Heart right ventricle (tissue), 16 donors: ENCODE measurements around the gene TAGAP. TPM values are rescaled to one million over a fixed set of nuclear protein-coding genes. Genes with fewer than 3 reads are reported as not detected.
A peak's percentile ranks its signal among the peaks of the same experiment; 100 is the strongest.

Experiments
- ATAC-seq, 8 donors: fragments of 200-7000 bp; cut with Tn5 transposase; one replicate each; pipeline ENCODE4 v1.9.1; 2020; ENCODE audit warnings: mild to moderate bottlenecking in 8 of 8, moderate library complexity in 8 of 8, moderate number of reproducible peaks in 1 of 8
- DNase-seq, 2 donors: peaks; one replicate each; pipeline ENCODE4 v3.0.0-alpha.2; 2020
- H3K27ac ChIP-seq, 10 donors: fragments of 200-600 bp; sonication (generic) in 2 of 10; one replicate each; pipeline versions ENCODE4 v1.5.0 to v1.8.0; 2020 to 2022; ENCODE audit warnings: mild to moderate bottlenecking in 3 of 10
- H3K27me3 ChIP-seq, 7 donors: fragments of 200-600 bp; one replicate each; pipeline ENCODE4 v1.8.0; 2021 to 2022; ENCODE audit warnings: mild to moderate bottlenecking in 2 of 7
- H3K36me3 ChIP-seq, 9 donors: fragments of 200-600 bp; sonication (generic) in 1 of 9; one replicate each; pipeline versions ENCODE4 v1.5.0 to v1.8.0; 2020 to 2022; ENCODE audit warnings: mild to moderate bottlenecking in 2 of 9
- H3K4me1 ChIP-seq, 9 donors: fragments of 200-600 bp; sonication (generic) in 1 of 9; one replicate each; pipeline versions ENCODE4 v1.5.0 to v1.8.0; 2020 to 2022; ENCODE audit warnings: mild to moderate bottlenecking in 4 of 9
- H3K4me3 ChIP-seq, 10 donors: fragments of 200-600 bp; sonication (generic) in 2 of 10; one replicate each; pipeline versions ENCODE4 v1.5.0 to v1.8.0; 2020 to 2022; ENCODE audit warnings: mild to moderate bottlenecking in 7 of 10, moderate library complexity in 2 of 10
- H3K9me3 ChIP-seq, 11 donors: fragments of 200-600 bp in 10 of 11; sonication (generic) in 2 of 11; one replicate each; pipeline versions ENCODE4 v1.5.0 to v1.8.0; 2013 to 2022; ENCODE audit warnings: mild to moderate bottlenecking in 2 of 11, control low read depth in 1 of 11, moderate library complexity in 1 of 11
- CTCF ChIP-seq, 9 donors: fragments of 200-600 bp; sonication (generic) in 2 of 9; IDR thresholded peaks; one replicate each; pipeline versions ENCODE4 v1.5.0 to v1.8.0; 2021 to 2022; ENCODE audit warnings: antibody characterized with exemption in 9 of 9, mild to moderate bottlenecking in 5 of 9, moderate library complexity in 1 of 9
- WGBS, 2 donors: extraction: QIAGEN DNeasy Blood & Tissue Kit; methylation state at CpG; one replicate each; pipeline ENCODE4 v1.1.7; 2013; ENCODE audit warnings: inconsistent platforms in 1 of 2; 5-methylcytosine and 5-hydroxymethylcytosine counted together
- intact Hi-C, 10 donors: fragments of 100-400 bp; cut with DNase I; formaldehyde crosslinking; loops; one replicate each; pipeline versions ENCODE4 v1.11.1 to v1.14.2; 2022
- polyA plus RNA-seq, 2 donors: library from polyadenylated mRNA; stranded (reverse); fragments of 200-250 nt; gene quantifications; one replicate each; pipeline ENCODE4 v1.2.3, GENCODE V29; 2013
- total RNA-seq, 10 donors: library from RNA; stranded (reverse); fragmentation: NEBNext Ultra II Directional in 3 of 10; extraction: Animal tissue kit (Norgen Biotek cat#: 25700) in 3 of 10; gene quantifications; one replicate each; pipeline versions ENCODE4 v1.2.1 to v1.2.4, GENCODE V29; 2021 to 2023
- donor health status: Arrhythmogenic right ventricular cardiomyopathy.
- donor health status: ischemic (EF 13 %, LVEDD 7.1; RV severe dilation, severe dysfunction).
- donor health status: healthy with polysubstance abuse.
- donor health status: DM: no; HTN: yes; CAD: no.
- donor health status: DM: no; HTN: no; CAD: no.
- donor health status: ischemic (EF 25% LVEDD 6.9; RV normal size, moderate dysfunction).
- donor health status: ischemic (EF 25% LVEDD 5.7; RV mildly dilated, moderate dysfunction).
- donor health status: healthy.
- donor health status: DM: yes; HTN: yes; CAD: no.
- donor health status: Ischemic cardiomyopathy.
- donor health status: ischemic (EF 35%, LVEDD 5.7; RV mildly dilated, moderate dysfunction).
- donor health status: nonischemic (EF 11% LVEDD 7.7; RV severe dilation, severe dysfunction).
- donor health status: DM: yes; HTN: yes; CAD: no.
- donor health status: PGD.
- donor health status: ischemic (EF 29% LVEDD 5.4; RV normal size, mild dysfunction).
- donor health status: nonischemic (EF 23%, LVEDD 6.1; RV moderate dilation, normal function).

The TAGAP gene
- total and polyA plus RNA-seq, 12 donors: 0.28 to 6.5 (median 0.80) TPM

DNA sequence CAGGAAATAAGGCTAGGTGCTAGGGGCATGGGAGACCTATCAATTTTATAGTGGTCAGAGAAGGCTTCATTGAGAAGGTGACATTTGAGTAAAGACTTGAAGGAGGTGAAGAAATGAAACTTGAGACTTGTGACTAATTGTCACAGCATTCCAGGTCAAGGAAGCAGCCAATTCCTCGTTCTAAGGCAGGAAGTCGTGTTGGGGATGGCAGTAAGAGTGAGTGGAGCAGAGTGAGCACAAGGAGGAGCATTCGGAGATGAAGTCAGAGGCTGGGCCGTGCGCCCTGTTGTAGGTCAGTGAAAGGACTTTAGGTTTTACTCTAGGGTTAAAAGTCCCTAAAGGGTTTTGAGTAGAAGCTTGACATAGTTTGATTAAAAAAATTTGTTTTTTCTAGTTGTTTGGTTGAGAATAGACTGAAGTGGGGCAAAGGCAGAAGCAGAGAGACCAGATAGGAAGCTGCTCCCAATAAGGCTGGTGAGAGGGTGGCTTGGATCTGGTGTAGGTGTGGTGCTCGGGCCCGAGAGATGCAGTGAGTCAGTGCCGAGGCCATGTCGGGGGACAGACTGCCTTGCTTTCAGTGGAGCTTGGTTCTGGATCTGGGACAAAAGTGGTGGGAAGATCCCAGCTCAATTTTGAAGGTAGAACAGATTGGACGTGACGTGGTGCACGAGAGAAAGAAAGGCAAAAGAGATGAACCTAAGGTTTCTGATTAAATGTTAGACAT lies 42.2 kb downstream of the TAGAP start:
- H3K27me3 ChIP-seq: no peaks in the 10 kb centered on the region
- DNase-seq: no peak
- ATAC-seq: no peak
- WGBS, 2 donors: 88 to 89% methylated on average over 12 of the region's 12 CpGs
- H3K4me1 ChIP-seq: peaks cover 4 to 25% (median 9%) of the 10 kb centered on the region in 9 donors
- no peaks in the 10 kb centered on the region for H3K36me3 ChIP-seq
- H3K27ac ChIP-seq: no peak overlapping the region
- TF ChIP-seq CTCF (IDR thresholded peaks at IDR 0.05): no peak
- H3K4me3 ChIP-seq: no peak overlapping the region
- intact Hi-C loops: loop anchor here in 6 of 10 donors (10.0 kb wide), 2 partner anchors 102 to 132 kb away; no protein-coding TSS in a partner anchor
- no peaks in the 10 kb centered on the region for H3K9me3 ChIP-seq

- TF ChIP-seq CTCF (IDR thresholded peaks at IDR 0.05): peak in 3 of 9 donors; percentile 38 to 47 (median 41)
- intact Hi-C loops: loop anchor here in 6 of 10 donors (10.0 kb wide), 2 partner anchors 105 to 135 kb away; no protein-coding TSS in a partner anchor
- WGBS, 2 donors: 0 to 1% methylated on average over 50 of the region's 50 CpGs
- H3K27ac ChIP-seq: peak within 1 kb of the TSS; percentile 19 to 90 (median 82)
- no peaks in the 10 kb centered on the region for H3K36me3 ChIP-seq
- H3K4me1 ChIP-seq: peaks cover 4 to 42% (median 9%) of the 10 kb centered on the region in 9 donors
- no peaks in the 10 kb centered on the region for H3K9me3 ChIP-seq
- ATAC-seq: peak; percentile 94 to 98 (median 97)
- H3K27me3 ChIP-seq: no peaks in the 10 kb centered on the region
- DNase-seq: peak; percentile 90 to 92
- peak within 1 kb of the TSS; percentile 51 to 90 (median 74) for H3K4me3 ChIP-seq
These were observed 45.0 kb downstream of the TAGAP start, which contains the start of gene RSPH3 for GRCh38 chr6:158999666-159000403. Gene RSPH3 (minus strand): TSS chr6:159000202. CDS start chr6:158999550, 652 bp downstream.

GRCh38 chr6:158999154-158999665 lies 45.6 kb downstream of the TAGAP start:
- intact Hi-C loops: no loop called here
- Histone ChIP-seq H3K4me1 (peaks cover 4 to 44% (median 9%) of the 10 kb centered on the region in 9 donors), H3K36me3 (no peaks in the 10 kb centered on the region), H3K27me3 (no peaks in the 10 kb centered on the region), H3K9me3 (no peaks in the 10 kb centered on the region), H3K4me3 (peak overlapping the region; percentile 51 to 90 (median 74)), H3K27ac (peak overlapping the region in 9 of 10 donors; percentile 73 to 90 (median 83))
- ATAC-seq (peak; percentile 18 to 75 (median 42)), DNase-seq (no peak)
- 1 to 3% methylated on average over 24 of the region's 24 CpGs for WGBS, 2 donors
- no peak for TF ChIP-seq CTCF (IDR thresholded peaks at IDR 0.05)

- H3K4me3 ChIP-seq: no peak overlapping the region
- peaks cover 0 to 14% (median 0%) of the 10 kb centered on the region in 9 donors for H3K36me3 ChIP-seq
- H3K4me1 ChIP-seq: peaks cover 4 to 44% (median 9%) of the 10 kb centered on the region in 9 donors
- peak overlapping the region in 1 of 10 donors; percentile 19 for H3K27ac ChIP-seq
- no peaks in the 10 kb centered on the region for H3K9me3 ChIP-seq
- intact Hi-C loops: no loop called here
- DNase-seq (no peak), ATAC-seq (no peak)
- H3K27me3 ChIP-seq: no peaks in the 10 kb centered on the region
- 47 to 67% methylated on average over 2 of the region's 2 CpGs for WGBS, 2 donors
- no peak for TF ChIP-seq CTCF (IDR thresholded peaks at IDR 0.05)
These were observed 47.9 kb downstream of the TAGAP start for GRCh38 chr6:158996856-158997255.
